Panc1 (cell line): ENCODE results near the gene GUK1.

Experiments
- POLR2AphosphoS5 ChIP-seq: IDR thresholded peaks from 2 replicates; pipeline ENCODE4 v1.6.1; 2012; ENCODE audit warnings: mild to moderate bottlenecking, low read depth, low read length, moderate library complexity
- TF ChIP-seq, protein P1 (sequence below): fragments of 450-650 bp; IDR thresholded peaks from 2 replicates; pipeline ENCODE4 v1.5.1; 2017; ENCODE audit warnings: mild to moderate bottlenecking

DNA sequence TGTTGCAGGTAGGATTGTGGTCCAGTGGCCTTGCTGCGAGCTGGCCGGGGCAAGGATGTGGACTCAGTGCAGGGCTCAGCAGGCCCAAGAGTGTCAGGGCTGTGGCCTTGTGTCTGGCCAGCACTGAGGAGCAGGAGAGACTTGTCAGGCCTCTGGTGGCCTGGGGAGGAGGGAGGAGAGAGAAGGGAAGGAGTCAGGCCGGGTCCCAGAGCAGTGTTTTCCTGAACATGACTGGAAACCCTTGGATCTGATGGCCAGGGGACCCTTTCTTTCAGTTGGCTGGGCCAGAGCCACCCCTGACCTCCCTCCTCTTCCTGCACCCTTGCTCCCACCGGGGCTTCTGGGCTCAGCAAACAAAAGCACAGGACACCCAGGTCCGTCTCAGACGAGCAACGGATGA lies 30.6 kb downstream of the GUK1 start:
- TF ChIP-seq, protein P1, sequence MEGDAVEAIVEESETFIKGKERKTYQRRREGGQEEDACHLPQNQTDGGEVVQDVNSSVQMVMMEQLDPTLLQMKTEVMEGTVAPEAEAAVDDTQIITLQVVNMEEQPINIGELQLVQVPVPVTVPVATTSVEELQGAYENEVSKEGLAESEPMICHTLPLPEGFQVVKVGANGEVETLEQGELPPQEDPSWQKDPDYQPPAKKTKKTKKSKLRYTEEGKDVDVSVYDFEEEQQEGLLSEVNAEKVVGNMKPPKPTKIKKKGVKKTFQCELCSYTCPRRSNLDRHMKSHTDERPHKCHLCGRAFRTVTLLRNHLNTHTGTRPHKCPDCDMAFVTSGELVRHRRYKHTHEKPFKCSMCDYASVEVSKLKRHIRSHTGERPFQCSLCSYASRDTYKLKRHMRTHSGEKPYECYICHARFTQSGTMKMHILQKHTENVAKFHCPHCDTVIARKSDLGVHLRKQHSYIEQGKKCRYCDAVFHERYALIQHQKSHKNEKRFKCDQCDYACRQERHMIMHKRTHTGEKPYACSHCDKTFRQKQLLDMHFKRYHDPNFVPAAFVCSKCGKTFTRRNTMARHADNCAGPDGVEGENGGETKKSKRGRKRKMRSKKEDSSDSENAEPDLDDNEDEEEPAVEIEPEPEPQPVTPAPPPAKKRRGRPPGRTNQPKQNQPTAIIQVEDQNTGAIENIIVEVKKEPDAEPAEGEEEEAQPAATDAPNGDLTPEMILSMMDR = no peak
- TF ChIP-seq POLR2AphosphoS5 = no peak
